HL-60/S4 (cell line): ENCODE results near the gene PI4KA.

Experiments used
- in situ Hi-C: fragments of 300-500 bp; cut with MboI; formaldehyde crosslinking; loops from 2 replicates; pipeline ENCODE4 v1.14.3; 2022; ENCODE audit warnings: low sequenced_read_pairs

The PI4KA gene

DNA sequence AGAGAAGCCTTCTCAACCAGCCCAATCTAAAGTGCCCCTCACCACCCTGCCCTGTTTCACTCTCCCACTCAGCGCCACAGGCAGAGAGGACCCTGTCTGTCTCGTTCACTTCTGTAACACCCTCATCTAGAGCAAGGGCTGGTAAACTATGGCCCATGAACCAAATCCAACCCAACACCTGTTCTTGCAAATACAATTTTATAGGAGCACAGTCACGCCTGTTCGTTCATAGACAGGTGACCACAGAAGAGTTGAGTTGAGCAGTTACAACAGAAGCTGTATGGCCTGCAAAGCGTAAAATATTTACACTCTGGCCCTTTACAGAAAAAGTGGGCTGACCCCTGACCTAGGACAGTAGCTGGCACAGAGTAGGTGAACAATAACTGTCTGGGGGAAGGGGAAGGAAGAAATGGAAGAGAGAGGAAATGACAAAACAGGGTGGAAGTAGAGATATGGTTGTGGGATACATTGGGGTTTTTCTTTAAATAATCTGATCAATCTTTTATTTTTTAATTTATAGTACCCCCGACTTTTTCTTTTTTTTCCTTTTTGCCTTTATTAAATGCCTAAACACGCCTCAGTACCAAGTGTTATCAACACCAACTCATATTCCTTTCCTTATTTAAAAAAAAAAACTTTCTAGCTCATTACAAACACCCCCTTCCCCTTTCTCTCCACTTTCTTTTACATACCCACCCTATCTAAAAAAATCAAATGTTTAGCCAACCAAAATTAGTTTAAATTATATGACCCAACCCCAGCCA lies 63.8 kb downstream of the PI4KA start:
- in situ Hi-C loops: no loop called here

DNA sequence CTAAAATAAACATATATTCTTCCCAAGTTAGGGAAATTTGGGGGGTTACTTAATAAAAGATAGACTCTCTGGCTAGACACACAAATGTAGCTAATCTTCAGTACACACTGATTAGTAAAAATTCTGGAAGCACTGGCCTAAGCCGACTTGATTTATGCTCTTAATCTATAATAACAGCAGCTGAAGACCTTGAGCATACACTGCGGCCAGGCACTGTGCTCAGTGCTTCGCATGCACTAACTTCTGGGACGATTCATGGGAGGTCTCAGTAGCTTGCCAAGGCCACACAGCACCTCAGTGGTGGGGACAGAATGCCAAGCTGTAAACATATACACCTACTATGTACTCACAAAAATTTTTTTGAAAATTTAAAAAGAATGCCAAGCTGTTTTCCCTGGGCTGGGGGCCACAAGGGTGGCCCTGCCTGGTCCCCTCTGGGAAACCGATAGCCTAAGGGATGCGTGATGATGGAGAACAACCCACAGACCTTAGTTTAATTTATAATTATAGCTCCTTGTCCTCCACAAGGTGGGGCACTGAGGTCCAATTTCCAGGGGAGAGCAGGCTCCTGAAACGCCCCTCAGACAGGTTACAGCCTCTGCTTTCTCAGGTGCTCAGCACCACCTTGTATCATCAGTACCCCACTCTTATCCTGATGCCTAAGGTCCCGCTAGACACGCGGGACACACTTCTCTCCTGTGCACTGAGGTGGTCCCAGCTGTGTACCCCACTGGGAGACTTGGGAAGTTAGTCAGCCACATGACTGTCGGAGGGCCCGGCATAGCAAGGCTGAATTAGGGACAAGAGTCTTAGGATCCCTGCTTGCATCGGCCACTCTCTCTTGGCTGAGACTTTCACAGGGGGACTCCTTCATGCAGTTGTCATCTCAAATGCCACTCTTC lies 64.6 kb downstream of the PI4KA start:
- in situ Hi-C loops: no loop called here

DNA sequence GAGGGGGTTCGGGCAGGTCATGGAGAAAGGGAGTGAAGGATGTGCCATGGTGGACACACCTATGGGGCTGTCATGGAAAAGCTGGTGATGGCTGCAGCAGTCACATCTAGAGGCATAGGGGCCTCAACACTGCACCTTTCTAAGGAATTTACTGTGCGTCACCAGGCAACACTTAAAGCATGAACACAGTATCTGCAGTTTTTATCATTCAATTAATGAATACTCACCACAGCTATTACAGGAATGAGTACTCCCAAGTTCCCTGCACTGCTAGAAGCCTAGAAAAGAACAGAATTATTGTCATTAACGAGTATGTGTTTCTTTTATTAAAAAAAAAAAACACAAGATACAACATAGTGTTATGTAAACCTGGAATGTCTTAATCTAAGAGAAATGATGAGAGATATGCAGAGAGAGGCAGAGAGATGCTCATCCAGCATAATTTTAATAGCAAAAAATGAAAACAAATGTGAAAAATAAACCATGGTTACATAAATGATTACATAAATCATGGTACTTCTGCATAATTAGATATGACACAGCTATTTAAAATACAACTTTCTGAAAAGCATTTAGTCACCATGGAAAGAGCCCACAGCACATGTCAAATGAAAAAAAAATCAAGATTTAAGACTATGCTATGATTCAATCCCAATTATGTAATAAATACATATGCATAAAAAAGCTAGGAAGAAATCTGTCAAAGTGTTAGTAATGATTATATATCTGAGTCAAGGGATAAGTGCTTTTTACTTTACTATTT lies 65.5 kb downstream of the PI4KA start:
- in situ Hi-C loops: no loop called here

DNA sequence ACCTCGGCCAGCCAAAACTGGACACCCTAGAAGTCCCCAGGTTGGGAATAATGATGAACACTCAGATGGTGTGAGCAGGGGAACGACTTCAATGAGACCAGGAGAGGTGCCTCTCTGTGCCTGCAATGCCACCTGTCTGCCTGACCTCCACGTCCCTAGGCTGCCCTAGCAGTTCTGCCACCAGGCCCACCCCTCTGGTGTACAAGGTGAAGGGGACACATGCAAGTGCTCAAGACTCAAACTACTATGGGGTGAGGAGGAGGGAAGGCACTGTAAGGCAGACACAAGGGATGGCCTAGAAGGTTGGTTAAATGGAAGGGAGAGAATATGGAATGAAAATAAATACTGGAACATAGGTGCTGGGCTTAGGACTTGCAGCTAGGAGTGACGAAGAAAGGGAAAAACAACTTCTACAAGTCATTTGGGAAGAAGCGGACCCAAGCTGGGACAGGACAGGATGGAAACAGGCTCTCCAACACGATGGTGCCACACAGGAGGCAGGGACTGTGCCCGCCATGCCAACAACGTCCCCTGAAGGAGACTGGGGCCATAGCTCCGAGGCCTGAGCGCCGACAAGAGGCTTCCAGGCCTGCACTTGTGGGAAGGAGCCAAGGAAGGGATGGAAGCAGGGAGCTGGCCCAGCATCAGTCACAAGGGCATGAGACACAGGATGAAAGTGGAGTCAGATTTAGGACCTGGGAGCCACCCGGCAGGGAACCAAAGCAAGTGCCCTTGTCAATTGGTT lies 66.2 kb downstream of the PI4KA start:
- in situ Hi-C loops: no loop called here

DNA sequence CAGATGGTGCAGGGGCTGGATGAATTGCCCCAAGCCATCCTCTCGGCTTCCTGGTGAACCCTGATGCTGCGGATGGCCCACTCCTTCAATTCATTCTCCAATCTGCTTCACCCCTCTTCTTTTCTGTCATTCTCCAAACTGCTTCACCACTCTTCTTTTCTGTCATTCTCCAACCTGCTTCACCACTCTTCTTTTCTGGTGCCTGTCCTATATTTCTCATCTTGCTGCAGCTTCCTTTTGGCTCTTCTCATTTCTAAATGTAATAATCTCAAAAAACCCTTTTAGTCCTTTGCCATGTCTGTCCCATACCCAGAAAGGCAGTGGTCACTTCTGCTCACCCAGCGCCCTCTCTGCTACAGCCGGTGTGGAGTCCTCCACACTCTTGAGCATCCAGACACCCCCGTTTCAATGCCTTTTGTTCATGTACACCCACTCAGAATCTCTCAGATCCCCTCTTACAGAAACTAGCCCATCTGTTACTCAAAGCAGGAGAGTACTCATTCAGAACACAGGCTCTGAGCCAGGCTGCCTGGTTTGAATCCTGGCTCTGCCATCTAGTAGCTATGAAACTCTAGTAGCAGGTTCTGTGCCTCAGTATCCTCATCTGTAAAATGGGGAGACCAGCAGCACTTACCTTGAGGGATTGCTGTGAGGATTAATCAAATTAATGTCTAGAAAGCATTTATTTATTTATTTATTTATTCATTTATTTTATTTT lies 69.8 kb downstream of the PI4KA start:
- in situ Hi-C loops: loop anchor here (10.0 kb wide), 1 partner anchor 64 kb away; no protein-coding TSS in a partner anchor

DNA sequence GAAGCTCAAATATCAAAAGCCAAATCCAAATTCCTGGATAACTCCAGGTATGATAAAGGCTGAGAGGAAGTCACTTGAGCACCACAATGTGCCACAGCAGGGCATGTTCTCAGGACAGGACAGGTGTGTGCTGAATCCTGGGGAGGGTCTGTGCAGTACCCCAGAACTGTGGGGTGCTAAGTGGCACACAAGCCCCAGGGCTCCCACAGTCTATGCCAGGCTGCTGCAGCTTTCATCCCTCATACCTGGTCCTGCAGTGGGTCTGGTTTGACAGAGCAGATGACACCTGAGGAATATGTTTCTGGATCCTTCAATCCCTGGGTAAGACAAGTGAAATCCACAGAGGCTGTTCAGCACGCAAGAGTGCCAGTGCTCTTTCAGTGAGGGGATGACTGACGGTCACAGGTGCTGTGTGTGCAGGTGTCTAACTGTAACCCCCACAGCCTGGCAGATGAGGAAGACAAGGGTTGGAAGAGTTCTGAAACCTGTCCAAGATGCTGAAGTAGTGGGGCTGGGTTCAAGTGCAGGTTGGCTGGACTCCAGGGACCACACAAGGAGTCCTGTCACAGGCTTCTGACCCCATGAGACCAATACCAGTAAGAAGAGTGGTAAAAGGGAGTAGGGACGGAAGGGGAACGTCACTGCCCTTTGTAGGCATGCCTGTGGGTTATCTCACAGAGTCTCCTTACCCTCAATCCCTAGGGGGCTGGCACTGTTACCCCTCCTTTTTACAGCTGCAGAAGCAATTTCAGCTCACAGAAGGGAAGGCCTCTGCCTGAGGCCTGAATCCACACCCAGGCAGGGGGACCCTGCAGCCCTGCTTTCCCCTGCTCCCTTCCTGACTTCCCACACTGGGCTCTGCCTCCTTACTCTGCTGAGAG lies 70.6 kb downstream of the PI4KA start:
- in situ Hi-C loops: loop anchor here (10.0 kb wide), 1 partner anchor 63 kb away; no protein-coding TSS in a partner anchor

DNA sequence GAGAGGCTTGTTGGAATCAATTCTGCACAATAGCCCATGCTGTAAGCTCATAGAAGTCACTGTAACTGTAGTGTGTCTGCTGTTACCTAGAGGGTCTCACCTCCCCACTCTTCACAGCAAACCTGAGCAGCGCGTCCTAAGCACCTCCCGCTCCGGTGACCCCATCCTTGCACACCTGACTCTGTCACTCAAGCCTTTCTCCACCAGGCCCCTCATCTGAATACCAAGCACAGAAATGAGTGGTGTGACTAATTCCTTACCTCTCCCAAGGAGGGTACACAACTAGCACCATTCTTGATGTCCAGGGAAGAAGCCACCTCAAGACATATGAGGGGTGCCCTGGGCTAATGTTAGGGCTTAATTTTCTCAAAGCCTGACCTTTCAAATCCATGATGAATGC lies 71.4 kb downstream of the PI4KA start:
- in situ Hi-C loops: loop anchor here (10.0 kb wide), 1 partner anchor 62 kb away; no protein-coding TSS in a partner anchor

DNA sequence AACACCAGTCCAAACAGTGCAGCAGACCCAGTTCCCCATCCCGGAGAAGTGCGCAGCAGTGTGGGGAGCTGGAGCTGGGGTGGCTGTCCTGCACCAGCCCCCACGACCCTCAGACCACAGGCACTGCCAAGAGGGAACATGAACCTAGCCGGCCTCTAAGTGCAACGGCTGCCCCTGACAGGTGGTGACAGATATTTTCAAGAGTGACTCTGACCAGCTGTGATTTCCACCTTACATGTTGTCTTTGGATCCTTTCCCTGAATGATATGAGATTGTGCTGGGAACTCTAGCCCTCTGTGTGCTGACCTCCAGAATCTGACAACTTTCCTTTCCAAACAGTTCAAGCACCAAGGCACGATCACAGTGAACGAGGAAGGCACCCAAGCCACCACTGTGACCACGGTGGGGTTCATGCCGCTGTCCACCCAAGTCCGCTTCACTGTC lies 72.1 kb downstream of the PI4KA start:
- in situ Hi-C loops: loop anchor here (10.0 kb wide), 1 partner anchor 62 kb away; no protein-coding TSS in a partner anchor

DNA sequence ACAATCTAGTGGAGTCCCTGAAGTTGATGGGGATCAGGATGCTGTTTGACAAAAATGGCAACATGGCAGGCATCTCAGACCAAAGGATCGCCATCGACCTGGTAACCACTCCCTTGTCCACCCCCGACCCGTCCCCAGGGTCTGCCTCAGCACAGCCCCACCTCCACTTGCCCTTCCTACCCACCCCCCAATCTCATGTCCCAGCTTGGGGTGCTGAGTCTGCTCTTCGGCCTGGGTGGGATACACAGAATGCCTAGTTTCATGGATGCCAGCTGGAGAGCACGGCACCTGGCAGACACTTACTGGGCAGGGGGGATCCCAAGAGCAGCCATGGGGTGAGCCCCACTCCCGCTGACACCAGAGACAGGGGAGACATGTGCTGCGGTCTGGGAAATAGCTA lies 72.6 kb downstream of the PI4KA start:
- in situ Hi-C loops: loop anchor here (10.0 kb wide), 1 partner anchor 61 kb away; no protein-coding TSS in a partner anchor

DNA sequence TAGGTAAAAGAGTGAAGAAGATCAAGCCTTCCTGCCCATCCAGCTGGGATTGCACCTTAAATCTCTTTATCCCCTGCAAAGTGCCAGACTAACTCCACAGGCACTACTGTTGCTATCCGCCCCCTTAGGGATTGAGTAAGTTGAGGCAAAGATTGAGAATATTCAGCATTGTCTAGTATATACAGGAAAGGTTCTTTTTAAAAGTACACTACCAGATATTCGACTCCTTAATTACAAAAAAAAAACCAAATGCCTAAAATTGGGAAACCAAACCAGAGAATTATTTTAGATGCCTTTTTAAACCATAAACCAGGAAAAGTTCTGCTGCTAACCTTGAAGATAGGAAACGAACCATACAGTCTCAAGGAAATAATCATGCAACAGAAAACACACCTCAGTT lies 73.2 kb downstream of the PI4KA start:
- in situ Hi-C loops: loop anchor here (10.0 kb wide), 1 partner anchor 61 kb away; no protein-coding TSS in a partner anchor

DNA sequence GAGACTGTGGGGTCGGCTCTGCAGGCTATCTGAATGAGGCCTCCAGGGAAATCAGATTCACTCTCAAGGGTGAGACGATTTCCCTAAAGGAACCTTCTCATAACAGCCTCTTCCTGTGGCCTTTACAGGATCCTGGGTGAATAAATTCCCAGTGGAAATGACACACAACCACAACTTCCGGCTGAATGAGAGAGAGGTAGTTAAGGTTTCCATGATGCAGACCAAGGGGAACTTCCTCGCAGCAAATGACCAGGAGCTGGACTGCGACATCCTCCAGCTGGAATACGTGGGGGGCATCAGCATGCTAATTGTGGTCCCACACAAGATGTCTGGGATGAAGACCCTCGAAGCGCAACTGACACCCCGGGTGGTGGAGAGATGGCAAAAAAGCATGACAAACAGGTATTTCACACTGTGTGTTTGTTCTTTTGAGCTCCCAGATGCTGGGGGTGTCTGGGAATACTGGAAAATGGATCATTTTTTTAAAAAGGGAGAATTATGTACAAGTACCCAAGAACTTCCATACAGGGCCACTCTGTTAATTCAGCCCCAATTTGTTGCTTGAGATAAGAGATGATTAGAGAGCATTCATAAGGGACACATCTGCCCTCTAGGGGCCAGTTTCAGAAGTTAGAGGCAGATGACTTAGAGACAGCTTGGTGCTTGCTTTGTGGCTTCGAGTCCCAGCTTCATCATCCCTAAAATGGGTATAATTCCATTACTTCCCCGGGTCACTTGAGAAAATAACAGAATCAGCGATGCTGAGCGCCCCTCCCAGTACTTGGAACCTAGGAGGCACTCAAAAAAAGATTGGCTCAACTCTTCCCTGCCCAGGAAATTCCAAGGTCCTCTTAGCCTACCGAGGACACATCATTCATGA lies 74.5 kb downstream of the PI4KA start:
- in situ Hi-C loops: loop anchor here (10.0 kb wide), 1 partner anchor 59 kb away; no protein-coding TSS in a partner anchor

DNA sequence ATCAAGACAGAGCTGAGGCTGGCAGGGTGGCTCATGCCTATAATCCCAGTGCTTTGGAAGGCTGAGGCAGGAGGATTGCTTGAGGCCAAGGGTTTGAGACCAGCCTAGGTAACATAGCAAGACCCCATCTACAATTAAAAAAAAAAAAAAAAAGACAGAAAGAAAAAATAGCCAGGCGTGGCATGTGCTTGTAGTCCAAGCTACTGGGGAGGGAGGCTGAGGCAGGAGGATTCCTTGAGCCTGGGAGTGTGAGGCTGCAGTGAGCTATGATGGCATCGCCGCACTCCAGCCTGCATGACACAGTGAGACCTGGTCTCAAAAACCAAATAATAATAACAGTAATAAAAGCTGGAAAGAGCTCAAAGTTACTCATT lies 75.3 kb downstream of the PI4KA start:
- in situ Hi-C loops: loop anchor here (10.0 kb wide), 1 partner anchor 58 kb away; no protein-coding TSS in a partner anchor

DNA sequence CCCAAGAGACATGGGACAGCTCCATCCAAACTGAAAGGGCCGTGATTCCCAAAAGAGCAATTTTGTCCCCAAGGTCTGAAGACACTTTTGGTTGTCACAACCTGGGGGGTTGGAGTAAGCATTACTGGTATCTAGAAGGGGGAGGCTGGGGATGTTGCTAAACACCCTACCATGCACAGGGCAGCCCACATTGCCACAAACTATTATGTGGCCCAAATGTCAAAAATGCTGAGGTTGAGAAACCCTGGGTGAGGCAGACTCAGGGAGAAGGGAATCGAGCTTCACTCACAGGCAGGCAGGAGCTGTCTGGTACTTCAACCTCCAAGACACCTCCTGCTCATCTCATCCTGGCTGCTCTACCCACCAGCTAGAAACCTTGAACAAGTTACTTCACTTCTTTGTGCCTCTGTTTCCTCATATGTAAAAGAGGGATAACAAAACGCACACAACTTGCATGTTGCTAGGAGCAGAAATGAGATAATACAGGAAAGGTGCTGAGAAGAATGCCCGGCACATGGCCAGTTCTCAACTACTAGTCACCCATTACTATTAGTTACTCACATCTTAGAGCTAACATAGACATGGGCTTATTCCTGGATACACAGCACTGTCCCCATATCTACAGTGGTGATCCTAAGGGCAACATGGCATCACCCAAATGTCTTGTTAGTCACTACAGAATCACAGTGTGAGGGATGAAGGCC lies 75.9 kb downstream of the PI4KA start:
- in situ Hi-C loops: loop anchor here (10.0 kb wide), 1 partner anchor 58 kb away; no protein-coding TSS in a partner anchor

DNA sequence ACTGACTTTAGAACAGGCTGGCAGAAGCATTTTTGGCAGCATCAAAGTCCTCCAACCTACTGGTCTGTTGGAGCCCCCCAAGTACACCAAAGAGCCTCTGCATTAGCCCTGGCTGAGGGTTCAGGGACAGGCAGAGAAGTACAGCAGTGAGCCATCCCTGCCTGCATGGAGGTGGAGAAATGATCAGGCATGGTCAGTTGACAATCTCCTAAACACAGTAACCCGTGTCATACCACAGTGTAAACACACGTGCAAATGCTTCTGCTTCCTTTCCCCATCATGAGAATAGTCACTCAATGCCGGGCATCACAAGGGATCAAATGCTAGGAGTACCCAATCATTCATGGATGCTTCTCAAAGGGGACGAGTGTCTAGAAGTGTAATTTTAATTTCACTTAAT lies 76.5 kb downstream of the PI4KA start:
- in situ Hi-C loops: loop anchor here (10.0 kb wide), 1 partner anchor 57 kb away; no protein-coding TSS in a partner anchor

DNA sequence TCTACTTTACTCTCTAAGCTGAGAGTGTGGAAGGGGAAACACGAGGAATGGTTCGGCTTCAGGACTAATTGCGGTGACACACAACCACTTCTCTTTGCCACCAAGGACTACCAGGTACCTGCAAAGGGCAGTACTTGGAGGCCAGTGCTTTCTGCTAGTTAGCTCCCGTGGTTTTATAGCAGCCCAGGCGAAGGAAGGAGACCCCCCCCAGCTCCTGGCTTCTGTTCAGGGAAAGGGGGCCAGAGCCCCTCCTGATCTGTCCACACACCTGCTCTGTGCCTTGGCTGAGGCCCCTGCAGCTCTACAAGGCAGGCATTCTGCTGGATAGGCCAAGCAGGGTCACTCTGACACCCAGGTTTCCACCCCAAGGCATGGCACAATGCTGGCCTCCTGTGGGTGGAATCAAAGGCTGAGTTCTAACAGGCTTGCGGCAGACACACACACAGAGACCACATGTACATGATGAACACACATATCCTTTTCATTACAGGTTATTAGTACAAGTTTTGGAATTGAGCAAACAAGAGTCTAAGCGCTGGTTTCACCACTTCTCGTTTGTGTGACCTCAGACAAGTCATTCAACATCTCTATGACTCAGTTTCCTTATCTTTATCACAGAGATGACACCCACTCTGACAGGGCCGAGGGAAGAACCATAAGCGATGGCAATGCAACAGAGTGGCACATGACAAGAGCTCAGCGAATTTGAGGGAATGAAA lies 77.2 kb downstream of the PI4KA start:
- in situ Hi-C loops: loop anchor here (10.0 kb wide), 1 partner anchor 57 kb away; no protein-coding TSS in a partner anchor

DNA sequence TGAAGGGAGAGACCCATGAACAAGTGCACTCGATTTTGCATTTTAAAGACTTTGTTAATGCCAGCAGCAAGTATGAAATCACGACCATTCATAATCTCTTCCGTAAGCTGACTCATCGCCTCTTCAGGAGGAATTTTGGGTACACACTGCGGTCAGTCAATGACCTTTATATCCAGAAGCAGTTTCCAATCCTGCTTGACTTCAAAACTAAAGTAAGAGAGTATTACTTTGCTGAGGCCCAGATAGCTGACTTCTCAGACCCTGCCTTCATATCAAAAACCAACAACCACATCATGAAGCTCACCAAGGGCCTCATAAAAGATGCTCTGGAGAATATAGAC lies 78.8 kb downstream of the PI4KA start:
- in situ Hi-C loops: loop anchor here (10.0 kb wide), 1 partner anchor 55 kb away; no protein-coding TSS in a partner anchor
